HG03064 (cell line): ENCODE results near the gene LIPA.

Experiments
- ATAC-seq: cut with Tn5 transposase; IDR thresholded peaks from one replicate; pipeline ENCODE4 v1.9.1; 2021; ENCODE audit warnings: low read depth; ENCODE audit not compliant: unreplicated experiment

LIPA gene

DNA sequence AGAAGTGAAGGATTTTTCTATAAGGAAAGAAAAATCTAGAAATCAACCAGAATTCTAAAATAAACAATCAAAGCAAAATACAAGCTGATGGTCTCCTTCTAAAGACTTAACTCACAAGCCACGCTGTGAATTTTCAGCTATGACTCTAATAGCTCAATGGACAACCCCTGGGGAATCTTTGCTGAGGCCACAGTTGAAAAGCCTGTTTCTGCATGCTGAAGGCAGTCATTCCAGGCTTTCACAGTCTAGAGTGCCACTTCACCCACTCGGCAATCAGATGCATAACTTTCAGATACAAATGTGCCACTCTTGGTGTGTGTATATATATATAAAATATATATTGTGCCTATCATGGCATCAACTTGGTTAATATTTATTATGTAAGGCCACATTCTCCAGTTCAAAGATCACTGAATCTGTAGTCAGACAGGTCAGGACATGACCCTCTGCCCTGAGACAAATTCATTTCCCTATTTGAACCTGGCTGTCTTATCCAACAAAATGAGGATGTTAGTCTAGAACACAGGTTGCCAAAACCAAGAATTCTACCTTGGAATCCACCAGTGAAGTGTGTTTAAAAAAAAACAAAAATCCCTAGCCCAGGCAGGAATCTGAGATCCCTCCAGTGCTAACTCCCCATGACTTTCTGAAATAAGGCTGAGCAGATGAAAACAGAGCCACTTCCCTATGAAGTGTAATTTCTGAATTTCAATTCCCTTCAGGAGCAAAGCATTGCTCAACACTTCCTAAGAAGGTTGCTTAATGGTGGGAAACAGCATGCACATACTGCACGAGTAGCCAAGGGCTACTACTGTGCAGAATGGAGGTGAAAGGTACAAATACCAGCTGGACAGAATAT is 9.9 kb downstream of the LIPA start:
- no peak for ATAC-seq

DNA sequence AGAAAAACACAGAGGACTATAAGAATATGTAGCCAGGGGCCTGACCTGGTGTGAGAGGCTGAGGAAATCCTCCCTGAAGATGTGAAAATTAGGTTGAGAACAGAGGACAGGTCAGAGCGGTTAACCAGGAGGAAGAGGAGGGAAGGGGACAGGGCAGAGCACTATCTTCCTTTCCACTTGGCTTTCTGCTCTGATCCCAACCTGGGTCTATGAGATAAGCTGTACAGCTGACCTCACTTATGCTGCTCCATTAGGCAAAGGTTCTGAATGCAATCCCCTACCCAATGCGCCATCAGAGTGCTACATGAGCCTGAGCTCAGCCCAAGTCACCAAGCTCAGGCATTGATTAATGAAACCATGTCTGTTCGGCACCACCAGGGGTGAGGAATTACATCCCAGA is 10.5 kb downstream of the LIPA start:
- no peak for ATAC-seq

DNA sequence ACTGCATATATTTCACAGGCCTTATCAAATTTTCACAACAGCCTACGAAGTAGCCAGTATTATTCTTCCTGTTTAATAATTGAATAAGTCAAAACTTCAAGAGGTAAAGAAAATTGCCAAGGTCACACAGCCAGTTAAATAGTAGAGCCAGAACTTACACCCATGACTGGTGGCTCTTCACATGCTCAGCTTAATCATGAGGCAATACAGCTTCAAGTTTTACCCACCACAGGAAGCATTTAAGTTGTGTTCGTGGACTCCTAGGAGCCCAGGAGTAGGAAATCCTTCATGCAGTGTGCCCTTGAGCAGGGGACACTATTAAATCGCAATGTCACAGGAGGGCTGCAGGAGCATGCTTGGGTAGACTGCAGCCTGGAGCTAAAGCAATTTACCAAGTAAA is 11.1 kb downstream of the LIPA start:
- no peak for ATAC-seq

DNA sequence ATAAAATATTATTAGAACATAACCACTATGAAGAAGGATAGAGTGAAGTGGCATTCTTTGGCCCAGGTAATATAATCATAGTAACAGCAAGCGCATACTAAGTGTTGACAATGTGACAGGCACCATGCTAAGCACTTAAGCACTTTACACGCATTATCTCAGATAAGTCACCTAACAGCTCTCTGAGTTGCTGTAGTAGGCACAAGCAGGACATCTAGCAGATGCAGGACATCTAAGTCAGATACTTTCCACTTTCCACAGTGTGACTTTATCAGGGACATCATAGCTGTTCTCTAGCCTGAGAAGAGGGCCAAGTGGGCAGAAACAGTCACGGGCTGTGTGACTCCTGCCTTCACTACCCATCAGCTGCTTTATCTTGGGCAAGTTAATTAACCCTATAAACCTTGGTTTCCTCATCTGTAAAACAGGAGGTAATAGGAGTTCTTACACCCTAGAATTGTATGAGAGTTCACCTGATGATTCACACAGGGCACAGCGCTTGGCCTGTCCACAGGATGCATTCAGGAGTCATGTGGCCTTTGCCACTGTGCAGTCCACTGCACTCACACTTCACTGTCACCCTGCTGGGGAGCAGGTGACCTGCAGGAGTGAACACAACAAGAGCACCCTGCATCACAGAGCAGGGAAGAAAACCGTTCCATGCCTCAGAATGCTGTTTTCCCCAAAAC is 12.5 kb downstream of the LIPA start:
- no peak for ATAC-seq

DNA sequence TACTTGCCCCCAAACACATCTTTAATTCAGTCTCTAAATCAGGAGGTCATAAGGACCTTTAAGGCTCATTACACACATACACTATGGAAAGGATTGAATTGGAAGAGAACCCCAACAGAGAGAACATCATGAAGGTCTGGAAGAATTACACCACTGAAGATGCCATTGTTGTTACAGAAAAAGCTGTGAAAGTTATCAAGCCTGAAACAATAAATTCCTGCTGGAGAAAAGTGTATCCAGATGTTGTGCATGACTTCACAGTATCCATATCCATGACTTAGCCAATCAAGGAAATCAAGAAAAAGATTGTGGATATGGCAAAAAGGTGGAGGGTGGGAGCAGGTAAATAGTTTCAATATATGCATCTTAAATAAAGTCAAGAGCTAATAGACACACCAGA is 13.7 kb downstream of the LIPA start:
- no peak for ATAC-seq

DNA sequence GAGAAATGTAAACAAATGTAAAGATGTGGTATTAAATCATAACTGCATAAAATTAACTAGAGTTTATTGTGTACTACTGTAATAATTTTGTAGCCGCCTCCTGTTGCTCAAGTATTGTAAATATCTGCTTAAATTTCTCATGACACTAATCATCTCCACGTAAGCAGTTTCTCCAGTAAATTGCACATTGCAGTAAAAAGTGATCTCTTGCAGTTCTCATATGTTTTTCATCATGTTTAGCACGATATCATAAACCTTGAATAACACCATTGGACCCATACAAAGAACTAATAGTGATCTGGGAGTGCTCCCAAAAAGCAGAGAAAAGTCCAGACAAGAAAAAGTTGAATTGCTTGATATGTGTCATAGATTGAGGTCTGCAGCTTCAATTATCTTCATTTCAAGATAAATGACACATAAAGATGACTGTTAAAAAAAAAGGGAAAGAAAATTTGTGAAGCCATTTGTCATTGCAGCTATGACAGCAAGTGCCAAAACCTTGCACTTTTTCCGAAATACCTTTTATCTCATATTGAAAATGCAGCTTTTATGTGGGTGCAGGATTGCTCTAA is 15.3 kb downstream of the LIPA start:
- ATAC-seq: no peak

DNA sequence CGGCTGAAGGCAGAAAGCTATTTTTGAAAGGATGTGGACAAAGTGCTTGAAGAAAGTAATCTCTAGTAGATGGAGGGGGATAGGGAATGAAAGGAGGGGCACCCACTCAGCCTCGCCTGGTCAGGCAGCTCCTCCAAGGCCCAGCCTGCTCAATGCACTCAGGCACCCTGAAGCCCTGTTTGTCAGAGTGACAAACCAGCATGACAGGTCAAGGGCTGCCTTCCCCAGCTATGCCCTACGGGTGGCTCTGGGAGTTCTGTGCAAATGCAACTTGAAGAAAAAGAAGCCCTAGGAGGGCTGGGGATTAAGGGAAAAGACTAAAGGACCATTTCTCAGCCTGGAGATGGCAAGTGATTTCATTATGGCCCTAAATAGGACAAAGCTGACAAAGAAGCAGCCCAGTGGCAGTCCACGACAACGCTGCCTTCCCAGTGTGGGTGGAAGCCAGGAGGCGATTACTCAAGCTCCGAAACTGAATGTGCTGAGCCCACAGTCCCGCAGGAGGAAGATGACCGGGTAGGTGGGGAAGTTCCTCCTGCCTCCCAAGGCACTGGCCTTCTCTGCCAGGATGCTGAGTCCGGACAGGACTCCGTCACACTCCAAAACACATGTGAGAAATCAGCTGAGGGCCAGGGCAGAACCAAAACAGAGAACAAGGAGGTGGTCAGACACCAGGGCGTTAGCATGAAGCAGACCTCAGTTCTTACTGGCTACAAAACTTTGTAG is 16.3 kb downstream of the LIPA start:
- ATAC-seq: no peak

DNA sequence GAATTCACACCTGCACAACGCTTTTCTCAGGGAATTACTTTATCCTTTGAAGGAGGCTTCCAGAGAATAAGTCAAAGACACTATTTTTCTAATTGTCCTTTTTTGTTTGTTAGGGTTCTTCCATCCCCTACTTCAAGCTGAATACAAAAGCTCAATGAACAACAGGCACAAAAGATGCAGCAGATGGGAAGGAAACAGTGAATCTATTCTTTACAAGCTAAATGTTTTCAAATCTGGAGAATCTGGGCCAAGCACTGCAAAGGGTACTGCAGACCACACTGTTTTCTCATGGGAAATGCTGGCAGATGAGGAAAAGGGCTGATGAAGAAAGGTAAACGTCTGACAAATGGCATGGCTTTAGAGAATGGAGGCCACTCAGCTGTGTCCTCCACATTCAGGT is 18.5 kb downstream of the LIPA start:
- ATAC-seq: no peak

DNA sequence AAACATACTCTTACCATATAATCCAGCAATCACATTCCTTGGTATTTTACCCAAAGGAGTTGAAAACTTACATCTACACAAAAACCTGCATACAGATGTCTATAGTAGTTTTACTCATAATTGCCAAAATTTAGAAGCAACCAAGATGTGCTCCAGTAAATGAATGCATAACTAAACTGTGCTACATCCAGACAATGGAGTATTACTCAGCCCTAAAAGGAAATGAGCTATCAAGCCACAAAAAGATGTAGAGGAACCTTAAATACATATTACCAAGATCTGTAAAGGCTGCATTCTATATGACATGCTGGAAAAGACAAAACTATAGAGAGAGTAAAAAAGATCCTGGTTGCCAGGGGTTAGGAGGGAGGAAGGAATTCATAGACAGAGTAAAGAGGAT is 22.6 kb downstream of the LIPA start:
- no peak for ATAC-seq

DNA sequence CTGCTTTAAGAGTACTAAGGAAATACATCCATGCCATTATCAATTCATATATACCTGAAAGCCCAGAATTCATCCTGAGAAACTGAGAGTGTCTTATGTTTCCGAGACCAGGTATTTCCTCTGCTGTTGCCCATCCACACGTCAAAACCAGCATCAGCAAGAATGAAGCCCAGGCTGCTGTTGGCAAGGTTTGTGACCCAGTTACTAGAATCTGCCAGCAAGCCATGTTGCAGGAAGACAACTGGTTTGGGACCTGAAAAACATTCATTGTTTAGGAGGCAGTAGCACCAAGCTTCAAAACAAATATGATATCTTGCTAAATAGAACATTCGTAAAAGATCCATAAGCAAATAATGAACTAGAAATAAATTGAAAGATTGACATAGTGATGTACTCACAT is 23.4 kb downstream of the LIPA start:
- ATAC-seq: no peak

DNA sequence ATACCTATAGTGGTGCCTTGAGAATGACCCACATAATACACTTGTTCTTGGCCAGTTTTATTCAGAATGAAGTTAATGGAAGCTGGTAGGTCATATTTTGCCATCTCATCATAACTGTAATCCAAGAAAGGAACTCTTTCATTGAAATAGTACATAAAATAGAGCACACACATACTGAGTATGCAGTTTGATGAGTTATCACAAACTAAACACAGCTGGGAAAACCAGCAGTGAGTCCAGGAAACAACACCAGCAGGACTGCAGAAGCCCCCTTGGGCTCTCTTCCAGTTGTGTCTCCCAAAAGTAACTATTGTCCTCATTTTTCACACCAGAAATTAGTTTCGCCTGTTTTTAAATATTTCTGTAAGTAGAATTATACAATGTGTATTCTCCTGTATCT is 24.7 kb downstream of the LIPA start:
- no peak for ATAC-seq

DNA sequence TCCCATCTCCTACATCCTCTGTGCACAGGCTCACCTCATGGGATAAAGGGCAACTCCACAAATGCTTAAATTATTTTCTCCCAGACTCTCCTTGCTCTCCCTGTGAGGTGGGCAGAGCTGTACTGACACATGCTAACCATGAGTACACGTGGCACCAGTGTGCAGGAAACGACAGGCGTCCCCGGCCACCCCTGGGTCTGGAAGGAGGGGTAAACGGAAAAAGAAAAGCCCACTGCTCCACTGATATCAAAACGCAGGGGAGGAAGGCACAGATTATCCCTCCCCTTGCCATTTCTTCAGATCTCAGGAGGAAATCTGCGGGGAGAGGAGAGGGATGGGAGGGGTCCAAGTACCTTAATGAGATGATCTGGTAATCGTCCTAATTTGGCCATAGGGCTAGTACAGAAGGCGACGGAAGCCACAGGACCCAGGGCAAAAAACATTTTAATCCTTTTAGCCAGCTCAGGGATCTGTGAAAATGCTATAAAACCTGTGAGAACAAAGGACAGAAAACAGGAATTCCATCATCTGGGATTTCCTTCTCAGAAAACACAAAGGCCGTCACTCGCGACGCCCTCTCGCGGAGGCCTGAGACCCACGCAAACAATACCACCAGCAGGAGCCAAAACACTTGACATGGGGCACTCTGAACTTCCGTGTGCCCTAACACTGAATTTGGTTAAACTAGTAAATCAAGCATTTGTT is 26.7 kb downstream of the LIPA start:
- no peak for ATAC-seq

DNA sequence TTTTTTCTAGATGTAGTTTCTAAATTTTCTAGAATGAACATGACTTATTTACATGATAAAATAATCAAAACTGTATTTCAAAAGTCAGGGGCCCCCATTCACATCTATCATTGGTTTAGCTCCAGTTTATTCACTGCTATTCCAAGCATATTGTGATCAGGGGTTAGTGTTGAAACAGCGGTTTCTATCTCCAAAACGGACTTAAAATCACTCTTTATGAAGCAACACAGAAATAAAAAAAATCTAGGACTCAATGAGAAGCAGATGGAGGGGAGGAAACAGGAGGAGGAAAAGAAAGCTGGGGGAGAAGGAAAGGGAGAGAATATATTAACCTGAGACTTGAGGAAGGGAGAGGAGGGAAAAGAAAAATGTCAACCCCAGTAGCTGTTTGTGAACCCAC is 29.7 kb downstream of the LIPA start:
- ATAC-seq: no peak

DNA sequence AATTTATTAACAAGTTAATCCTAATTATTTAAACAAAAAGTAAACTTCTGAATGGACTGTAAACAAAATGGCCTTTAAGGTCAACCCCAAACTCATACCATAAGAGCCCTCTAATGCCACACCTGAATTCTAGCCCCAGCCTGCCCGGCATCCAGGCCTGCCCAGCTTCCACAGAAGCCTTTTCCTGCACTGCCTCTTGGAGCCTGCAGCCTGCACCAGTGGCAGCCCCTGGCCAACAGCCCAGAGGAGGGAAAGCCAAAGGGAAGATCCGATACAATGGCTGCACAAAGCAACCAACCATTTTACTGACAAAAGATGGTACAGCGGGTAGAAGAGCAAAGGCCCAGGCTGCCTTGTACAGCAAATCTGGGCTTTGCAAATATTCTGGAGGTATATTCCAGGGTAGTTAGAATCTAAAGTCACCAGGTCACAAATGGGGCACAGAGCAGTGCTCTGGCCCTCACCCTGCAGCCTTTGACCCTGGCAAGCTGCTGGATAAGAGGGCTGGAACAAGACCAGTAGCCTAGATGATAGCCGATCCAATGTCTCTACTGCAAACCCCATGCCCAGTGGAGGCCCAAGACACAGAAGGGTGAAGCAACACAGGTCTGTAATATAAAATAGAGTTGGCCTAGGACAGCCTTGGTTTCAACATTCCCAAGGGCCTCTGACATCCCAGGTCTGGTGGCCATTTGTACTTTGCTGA is 31.9 kb downstream of the LIPA start:
- no peak for ATAC-seq

DNA sequence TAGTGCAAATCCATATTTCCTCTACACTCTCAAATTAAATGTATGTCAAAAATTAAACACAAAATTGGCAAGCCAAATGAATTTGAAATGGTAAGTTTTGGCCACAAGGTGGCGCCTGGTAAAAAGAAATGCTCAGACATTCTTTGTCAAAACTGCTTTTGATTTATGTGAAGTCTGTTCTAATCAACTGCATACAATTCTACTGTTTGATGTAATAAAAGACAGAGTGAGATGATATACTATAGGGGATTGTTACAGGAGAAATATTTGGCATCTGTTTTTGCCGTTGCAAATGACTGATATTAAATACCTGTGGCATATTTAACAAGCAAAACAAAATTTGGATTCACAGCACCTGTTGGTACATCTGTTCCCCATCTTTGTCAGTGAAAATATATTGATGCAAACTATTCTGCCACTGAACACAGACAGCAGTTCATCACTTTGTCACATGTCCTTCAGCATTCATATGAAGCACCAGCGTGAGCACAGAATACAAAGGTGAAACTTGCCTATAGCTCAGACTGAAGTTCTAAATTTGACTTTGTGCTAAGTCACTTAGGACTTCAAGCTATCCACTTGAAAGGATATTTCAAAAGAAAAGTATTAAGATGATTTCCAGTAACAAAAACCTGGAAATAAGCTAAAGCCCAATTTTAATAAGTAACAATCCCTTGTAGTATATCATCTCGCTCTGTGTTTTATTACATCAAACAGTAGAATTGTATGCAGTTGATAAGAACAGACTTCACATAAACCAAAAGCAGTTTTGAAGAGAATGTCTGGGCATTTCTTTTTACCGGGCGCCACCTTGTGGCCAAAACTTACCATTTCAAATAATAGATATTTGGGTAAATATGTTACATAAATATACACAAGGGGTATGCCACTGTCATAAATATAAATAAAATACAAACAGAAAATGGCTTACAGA is 34.3 kb downstream of the LIPA start:
- no peak for ATAC-seq

DNA sequence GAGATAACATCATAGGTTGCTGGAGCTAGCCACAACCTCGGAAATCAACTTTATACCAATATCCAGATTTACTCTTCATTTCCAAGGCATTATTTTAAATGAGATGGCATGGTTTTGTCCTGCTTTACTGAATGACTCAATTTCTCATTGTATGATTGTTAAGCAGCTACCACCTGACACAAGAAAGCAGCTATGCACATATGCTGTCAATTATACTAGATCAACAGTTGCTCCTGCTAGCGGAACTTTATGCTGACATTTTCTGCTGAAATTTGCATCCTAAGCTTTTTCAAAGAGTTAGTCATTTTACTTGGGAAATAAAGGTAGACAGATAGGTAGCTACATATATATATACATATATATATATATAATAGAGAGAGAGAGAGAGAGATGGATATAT is 35.5 kb downstream of the LIPA start:
- ATAC-seq: no peak

DNA sequence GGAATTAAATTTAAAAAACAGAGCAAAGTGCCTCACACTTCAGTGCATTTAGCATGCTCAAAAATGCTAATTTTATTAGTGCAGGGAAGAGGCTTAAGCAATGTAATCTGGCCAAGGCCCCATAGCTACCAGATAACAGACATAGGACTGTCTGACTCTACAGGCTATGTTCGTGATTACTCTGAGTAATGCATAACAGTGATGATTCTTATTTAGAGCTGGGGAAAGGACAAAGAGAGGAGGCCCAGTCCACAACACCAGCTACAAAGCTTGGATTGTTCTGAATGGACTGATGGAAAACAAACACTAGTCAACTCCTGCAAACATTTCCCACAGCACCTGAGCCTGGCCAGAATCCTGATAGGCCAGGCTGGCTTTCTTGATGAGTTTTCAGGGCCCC is 36.1 kb downstream of the LIPA start:
- ATAC-seq: no peak

DNA sequence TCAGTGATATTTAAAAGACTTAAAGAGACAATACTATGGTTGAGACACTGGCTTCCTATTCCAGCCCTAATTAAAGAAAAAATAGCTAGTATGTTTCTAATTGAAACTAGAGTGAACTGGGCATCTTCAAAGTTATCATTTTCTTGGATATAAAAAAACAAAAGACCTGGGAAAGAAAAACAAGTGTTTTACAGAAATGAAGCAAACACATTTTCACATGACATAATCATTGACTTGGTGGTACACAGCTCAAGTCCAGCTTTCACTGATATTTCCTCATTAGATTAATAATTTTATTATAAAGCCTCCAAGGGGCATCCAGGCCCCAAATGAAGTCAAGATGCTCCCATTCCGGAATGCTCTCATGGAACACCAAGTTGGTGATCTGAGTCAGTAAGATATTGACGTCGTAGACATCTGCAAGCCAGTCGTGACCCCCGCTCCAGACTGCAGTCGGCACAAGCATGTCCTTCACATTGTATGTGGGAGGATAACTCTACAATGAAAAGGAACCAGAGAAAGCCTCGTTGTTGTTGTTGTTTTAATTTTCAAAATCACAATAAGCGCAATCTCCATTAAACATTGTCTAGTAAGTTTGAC is 36.9 kb downstream of the LIPA start:
- ATAC-seq: no peak
